Lower leg skin (tissue), 4 donors: Measurements from ENCODE around the gene RUFY4. TPM values are rescaled to one million over a fixed set of nuclear protein-coding genes. Genes with fewer than 3 reads are reported as not detected.

Experiments used
- DNase-seq, 2 donors: peaks; one replicate each; pipeline ENCODE4 v3.0.0-alpha.2; 2019; ENCODE audit warnings: low spot score in 2 of 2
- H3K4me3 ChIP-seq: fragments of 200-600 bp; sonication (generic); 2 replicates; pipeline ENCODE4 v1.5.1; 2017; ENCODE audit warnings: mild to moderate bottlenecking, low read depth; ENCODE audit not compliant: poor library complexity, severe bottlenecking
- CTCF ChIP-seq, 3 donors: fragments of 450-650 bp; IDR thresholded peaks; one replicate each; pipeline ENCODE4 v1.5.1; 2016; ENCODE audit warnings: antibody characterized with exemption in 3 of 3, mild to moderate bottlenecking in 3 of 3, moderate library complexity in 2 of 3
- POLR2A ChIP-seq, 2 donors: fragments of 450-650 bp; IDR thresholded peaks; one replicate each; pipeline ENCODE4 v1.6.1; 2016 to 2017; ENCODE audit warnings: antibody characterized with exemption in 2 of 2, mild to moderate bottlenecking in 1 of 2, moderate library complexity in 1 of 2
- WGBS, 2 donors: methylation state at CpG; one replicate each; pipeline ENCODE4 v1.1.5; 2018; 5-methylcytosine and 5-hydroxymethylcytosine counted together
- intact Hi-C: fragments of 100-400 bp; cut with DNase I; formaldehyde crosslinking; loops from one replicate; pipeline ENCODE4 v1.15.0; 2023; ENCODE audit warnings: low total_unique reads
- total RNA-seq, 4 donors: library from RNA; depleted of rRNA; stranded (reverse); fragments of >200 nt; gene quantifications; one replicate each; pipeline ENCODE4 v1.1.0, GENCODE V29; 2016

The RUFY4 gene
- total RNA-seq, 4 donors from 2014 or later, result not detected

- TF ChIP-seq CTCF (IDR thresholded peaks at IDR 0.05) (no peak), POLR2A (IDR thresholded peaks at IDR 0.05) (no peak)
- 89% methylated on average over 8 of the region's 8 CpGs for WGBS, 2 donors
- intact Hi-C loops, result no loop called here
- DNase-seq, result peak in 1 of 2 donors; percentile 65
- H3K4me3 ChIP-seq, result no peak overlapping the region
Observed at GRCh38 chr2:218072478-218073024, 3.5 kb downstream of the RUFY4 start.

- peak in 1 of 2 donors; percentile 49 for DNase-seq
- TF ChIP-seq POLR2A (IDR thresholded peaks at IDR 0.05) (no peak), CTCF (IDR thresholded peaks at IDR 0.05) (no peak)
- intact Hi-C loops, result no loop called here
- H3K4me3 ChIP-seq, result no peak overlapping the region
- 82 to 93% methylated on average over 4 of the region's 4 CpGs for WGBS, 2 donors
Observed at GRCh38 chr2:218073185-218073584, 4.1 kb downstream of the RUFY4 start.

GRCh38 chr2:218074031-218074430, 5.0 kb downstream of the RUFY4 start:
- TF ChIP-seq POLR2A (IDR thresholded peaks at IDR 0.05), result no peak
- TF ChIP-seq CTCF (IDR thresholded peaks at IDR 0.05), result no peak
- no peak overlapping the region for H3K4me3 ChIP-seq
- intact Hi-C loops, result no loop called here
- DNase-seq, result peak in 1 of 2 donors; percentile 84
- 76% methylated on average over 7 of the region's 7 CpGs for WGBS, 2 donors

- TF ChIP-seq CTCF (IDR thresholded peaks at IDR 0.05) (no peak), POLR2A (IDR thresholded peaks at IDR 0.05) (no peak)
- intact Hi-C loops, result no loop called here
- no peak overlapping the region for H3K4me3 ChIP-seq
- 81 to 85% methylated on average over 7 to 10 of the region's 10 CpGs for WGBS, 2 donors
- peak in 1 of 2 donors; percentile 59 for DNase-seq
Observed at GRCh38 chr2:218075975-218076811, 7.1 kb downstream of the RUFY4 start.

GRCh38 chr2:218077464-218078216, 8.6 kb downstream of the RUFY4 start:
- intact Hi-C loops, result no loop called here
- TF ChIP-seq POLR2A (IDR thresholded peaks at IDR 0.05) (no peak), CTCF (IDR thresholded peaks at IDR 0.05) (no peak)
- H3K4me3 ChIP-seq, result no peak overlapping the region
- WGBS, 2 donors, result 80 to 82% methylated on average over 9 of the region's 9 CpGs
- peak in 1 of 2 donors; percentile 74 for DNase-seq
